Mesendoderm (in vitro differentiated cells): Measurements from ENCODE around the gene XRN1.
"Not testable (repeated sequence)": the region's sequence is repeated elsewhere in the genome, so short reads cannot be mapped to it uniquely, and the experiment has no call there.

Experiments used
- DNase-seq: peaks from one replicate; pipeline ENCODE4 v3.0.0; 2013
- H2AK5ac ChIP-seq: 2 replicates; pipeline ENCODE4 v1.6.1; 2013; ENCODE audit warnings: low read length, inconsistent platforms
- H2BK120ac ChIP-seq: 2 replicates; pipeline ENCODE4 v1.6.1; 2013; ENCODE audit warnings: low read depth, mild to moderate bottlenecking, low read length, moderate library complexity, mixed read lengths
- H2BK15ac ChIP-seq: replicated peaks from 2 replicates; pipeline ENCODE4 v1.6.1; 2013; ENCODE audit warnings: low read depth, mild to moderate bottlenecking, moderate library complexity
- H2BK5ac ChIP-seq: 2 replicates; pipeline ENCODE4 v1.6.1; 2013; ENCODE audit warnings: low read length, inconsistent platforms
- H3K18ac ChIP-seq: 2 replicates; pipeline ENCODE4 v1.6.1; 2013; ENCODE audit warnings: mild to moderate bottlenecking, low read length, mixed read lengths
- H3K23ac ChIP-seq: one replicate; pipeline ENCODE4 v1.6.1; 2013; ENCODE audit warnings: low read length
- H3K27ac ChIP-seq: 2 replicates; pipeline ENCODE4 v1.5.1; 2013; ENCODE audit warnings: low read depth, mild to moderate bottlenecking, inconsistent platforms, low read length, moderate library complexity
- H3K27me3 ChIP-seq: 2 replicates; pipeline ENCODE4 v1.6.1; 2013; ENCODE audit warnings: low read length, control low read depth, mild to moderate bottlenecking, inconsistent platforms; ENCODE audit not compliant: insufficient read depth, poor library complexity
- H3K36me3 ChIP-seq: 2 replicates; pipeline ENCODE4 v1.6.1; 2013; ENCODE audit warnings: low read length, inconsistent platforms; ENCODE audit not compliant: control insufficient read depth, insufficient read depth
- H3K4ac ChIP-seq: one replicate; pipeline ENCODE4 v1.6.1; 2013; ENCODE audit warnings: low read depth, mild to moderate bottlenecking, low read length, moderate library complexity
- H3K4me1 ChIP-seq: 2 replicates; pipeline ENCODE4 v1.6.1; 2013; ENCODE audit warnings: low read depth, low read length, inconsistent platforms; ENCODE audit not compliant: control insufficient read depth
- H3K4me2 ChIP-seq: 2 replicates; pipeline ENCODE4 v1.6.1; 2013; ENCODE audit warnings: low read length
- H3K4me3 ChIP-seq: 2 replicates; pipeline ENCODE4 v1.5.1; 2013; ENCODE audit warnings: mild to moderate bottlenecking, low read length
- H3K56ac ChIP-seq: one replicate; pipeline ENCODE4 v1.6.1; 2013; ENCODE audit warnings: low read length
- H3K79me1 ChIP-seq: 2 replicates; pipeline ENCODE4 v1.6.1; 2013; ENCODE audit warnings: low read length, inconsistent platforms
- H3K79me2 ChIP-seq: 2 replicates; pipeline ENCODE4 v1.6.1; 2013; ENCODE audit warnings: mild to moderate bottlenecking, low read length; ENCODE audit not compliant: control insufficient read depth, insufficient read depth
- H3K9ac ChIP-seq: 2 replicates; pipeline ENCODE4 v1.6.1; 2013; ENCODE audit warnings: low read length, inconsistent platforms
- H4K5ac ChIP-seq: one replicate; pipeline ENCODE4 v1.6.1; 2013; ENCODE audit warnings: low read length
- H4K8ac ChIP-seq: one replicate; pipeline ENCODE4 v1.6.1; 2013; ENCODE audit warnings: low read depth, mild to moderate bottlenecking, control low read depth, low read length, moderate library complexity
- WGBS: extraction: QIAGEN DNeasy Blood & Tissue Kit; methylation state at CpG from one replicate; pipeline ENCODE4 v1.1.7; 2013; ENCODE audit warnings: low lambda C conversion rate, missing lambda C conversion rate; ENCODE audit not compliant: insufficient coverage; ENCODE audit errors: extremely low coverage; 5-methylcytosine and 5-hydroxymethylcytosine counted together

The XRN1 gene

DNA sequence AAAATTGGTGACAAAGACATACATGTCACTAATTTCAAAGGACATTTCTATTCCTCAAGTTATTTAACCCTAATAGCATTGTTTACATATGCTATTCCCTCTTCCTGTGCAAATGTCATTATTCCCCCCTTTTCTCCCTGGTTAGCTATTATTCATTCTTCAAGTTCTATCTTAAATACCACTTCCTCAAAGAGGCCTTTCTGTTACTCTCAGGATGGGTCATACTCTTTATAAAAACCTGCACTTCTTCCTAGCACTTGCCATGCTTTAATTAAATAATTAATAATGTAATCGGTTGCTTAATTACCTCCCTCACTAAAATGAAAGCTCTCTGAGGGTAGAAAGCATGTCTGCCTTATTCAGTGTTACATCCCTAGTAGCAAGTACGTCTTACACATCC is 88.5 kb downstream of the XRN1 start:
- Histone ChIP-seq H3K56ac (no peak overlapping the region), H3K79me1 (no peaks in the 10 kb centered on the region), H3K4ac (no peak overlapping the region), H3K4me1 (peaks cover 4% of the 10 kb centered on the region), H4K5ac (no peak overlapping the region), H3K4me2 (no peak overlapping the region), H2BK5ac (no peak overlapping the region), H3K4me3 (no peak overlapping the region), H2AK5ac (no peak overlapping the region), H3K27me3 (no peaks in the 10 kb centered on the region), H4K8ac (no peak overlapping the region), H3K18ac (no peak overlapping the region), H3K23ac (no peak overlapping the region), H3K79me2 (no peaks in the 10 kb centered on the region), H2BK120ac (no peak overlapping the region), H2BK15ac (no peak overlapping the region), H3K27ac (no peak overlapping the region), H3K9ac (no peak overlapping the region), H3K36me3 (peaks cover 1% of the 10 kb centered on the region)
- no peak for DNase-seq
- WGBS = no CpG with 5 or more reads among the region's 2 CpGs

DNA sequence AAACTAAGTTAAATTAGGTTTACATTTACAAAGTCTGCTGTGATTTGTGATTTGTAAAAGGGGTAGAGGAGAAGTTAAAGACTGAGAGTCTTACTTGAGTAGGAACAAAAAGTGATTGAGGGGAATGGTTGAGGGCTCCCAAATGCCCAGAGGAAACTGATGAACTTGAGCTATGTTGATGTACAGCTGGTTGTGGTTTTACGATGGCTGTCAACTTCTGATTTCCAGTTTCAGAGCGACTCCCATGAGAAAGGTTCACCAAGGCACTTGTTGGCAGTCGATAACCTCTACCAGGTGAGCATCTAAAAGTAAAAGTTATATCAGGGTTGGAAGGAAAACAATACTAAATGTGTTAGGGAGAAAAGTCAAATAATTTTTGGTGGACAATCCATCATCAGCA is 91.0 kb downstream of the XRN1 start:
- no peak overlapping the region for H3K27ac ChIP-seq
- no peaks in the 10 kb centered on the region for H3K79me1 ChIP-seq
- H3K4me3 ChIP-seq = no peak overlapping the region
- H3K23ac ChIP-seq = no peak overlapping the region
- no peak overlapping the region for H3K9ac ChIP-seq
- H4K8ac ChIP-seq = no peak overlapping the region
- H3K4ac ChIP-seq = no peak overlapping the region
- WGBS = no CpG with 5 or more reads among the region's 3 CpGs
- no peaks in the 10 kb centered on the region for H3K27me3 ChIP-seq
- no peaks in the 10 kb centered on the region for H3K4me1 ChIP-seq
- no peak overlapping the region for H2BK120ac ChIP-seq
- peaks cover 1% of the 10 kb centered on the region for H3K36me3 ChIP-seq
- H3K79me2 ChIP-seq = no peaks in the 10 kb centered on the region
- no peak overlapping the region for H3K4me2 ChIP-seq
- no peak overlapping the region for H2AK5ac ChIP-seq
- no peak overlapping the region for H3K18ac ChIP-seq
- no peak overlapping the region for H2BK15ac ChIP-seq
- no peak for DNase-seq
- H4K5ac ChIP-seq = no peak overlapping the region
- no peak overlapping the region for H3K56ac ChIP-seq
- no peak overlapping the region for H2BK5ac ChIP-seq

DNA sequence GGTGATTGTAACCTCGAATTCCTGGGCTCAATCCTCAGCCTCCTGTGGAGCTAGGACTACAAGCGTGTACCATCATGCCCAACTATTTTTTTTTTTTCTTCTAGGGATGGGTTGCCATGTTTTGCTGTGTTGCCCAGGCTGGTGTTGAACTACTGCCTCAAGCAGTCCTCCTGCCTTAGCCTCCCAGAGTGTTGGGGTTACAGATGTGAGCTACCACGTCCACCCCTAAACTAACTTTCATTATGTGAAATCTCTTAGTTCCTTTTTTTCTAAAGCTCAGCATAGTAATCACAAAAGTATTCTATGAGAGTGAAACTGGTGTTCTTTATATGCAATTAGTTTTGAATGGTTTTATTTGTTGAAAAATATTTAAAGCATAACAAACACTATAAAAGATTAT is 92.1 kb downstream of the XRN1 start:
- Histone ChIP-seq H3K23ac (no peak overlapping the region), H3K4me3 (no peak overlapping the region), H2BK15ac (no peak overlapping the region), H3K18ac (no peak overlapping the region), H2AK5ac (no peak overlapping the region), H2BK5ac (no peak overlapping the region), H2BK120ac (no peak overlapping the region), H3K27me3 (no peaks in the 10 kb centered on the region), H3K36me3 (peaks cover 1% of the 10 kb centered on the region), H3K4me2 (no peak overlapping the region), H3K4ac (no peak overlapping the region), H4K8ac (no peak overlapping the region), H4K5ac (no peak overlapping the region), H3K79me1 (no peaks in the 10 kb centered on the region), H3K9ac (no peak overlapping the region), H3K4me1 (no peaks in the 10 kb centered on the region), H3K27ac (no peak overlapping the region), H3K56ac (no peak overlapping the region), H3K79me2 (no peaks in the 10 kb centered on the region)
- DNase-seq = no peak
- WGBS = no CpG with 5 or more reads among the region's 3 CpGs

DNA sequence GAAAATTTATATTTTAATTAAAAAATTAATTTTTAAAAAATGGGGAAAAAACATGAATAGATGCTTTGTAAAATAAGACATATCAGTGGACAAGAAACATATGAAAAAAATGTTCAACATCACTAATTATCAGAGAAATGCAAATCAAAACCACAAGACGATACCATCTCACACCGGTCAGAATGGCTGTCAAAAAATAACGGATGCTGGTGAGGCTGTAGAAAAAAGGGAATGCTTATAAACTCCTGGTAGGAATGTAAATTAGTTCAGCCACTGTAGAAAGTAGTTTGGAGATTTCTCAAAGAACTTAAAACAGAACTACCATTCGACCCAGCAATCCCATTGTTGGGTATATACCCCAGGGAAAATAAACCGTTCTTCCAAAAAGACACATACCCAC is 93.8 kb downstream of the XRN1 start:
- H2AK5ac ChIP-seq = no peak overlapping the region
- no peak overlapping the region for H2BK5ac ChIP-seq
- H4K8ac ChIP-seq = no peak overlapping the region
- no peaks in the 10 kb centered on the region for H3K4me1 ChIP-seq
- peaks cover 1% of the 10 kb centered on the region for H3K36me3 ChIP-seq
- no peak overlapping the region for H2BK15ac ChIP-seq
- H3K79me1 ChIP-seq = no peaks in the 10 kb centered on the region
- no peak overlapping the region for H3K4me2 ChIP-seq
- no peak overlapping the region for H3K18ac ChIP-seq
- H3K27me3 ChIP-seq = no peaks in the 10 kb centered on the region
- H4K5ac ChIP-seq = no peak overlapping the region
- H2BK120ac ChIP-seq = no peak overlapping the region
- no peak overlapping the region for H3K27ac ChIP-seq
- H3K4me3 ChIP-seq = no peak overlapping the region
- no peak overlapping the region for H3K4ac ChIP-seq
- H3K79me2 ChIP-seq = no peaks in the 10 kb centered on the region
- no peak overlapping the region for H3K23ac ChIP-seq
- no peak overlapping the region for H3K56ac ChIP-seq
- WGBS = no CpG with 5 or more reads among the region's 5 CpGs
- no peak overlapping the region for H3K9ac ChIP-seq
- DNase-seq = no peak

DNA sequence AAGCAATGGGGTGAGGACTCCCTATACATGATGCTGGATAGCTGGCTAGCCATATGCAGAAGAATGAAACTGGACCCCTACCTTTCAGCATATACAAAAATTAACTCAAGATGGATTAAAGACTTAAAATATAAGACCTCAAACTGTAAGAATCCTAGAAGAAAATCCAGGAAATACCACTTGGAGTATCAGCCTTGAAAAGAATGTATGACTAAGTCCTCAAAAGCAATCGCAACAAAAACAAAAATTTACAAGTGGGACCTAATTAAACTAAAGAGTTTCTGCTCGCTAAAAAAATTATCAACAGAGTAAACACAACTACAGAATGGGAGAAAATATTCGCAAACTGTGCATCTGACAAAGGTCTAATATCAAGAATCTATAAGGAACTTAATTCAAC is 94.3 kb downstream of the XRN1 start:
- H3K4ac ChIP-seq = no peak overlapping the region
- H3K79me1 ChIP-seq = no peaks in the 10 kb centered on the region
- H2BK120ac ChIP-seq = no peak overlapping the region
- no CpG with 5 or more reads among the region's 3 CpGs for WGBS
- no peak overlapping the region for H3K18ac ChIP-seq
- no peak overlapping the region for H3K9ac ChIP-seq
- no peak overlapping the region for H4K8ac ChIP-seq
- H3K27ac ChIP-seq = no peak overlapping the region
- no peak overlapping the region for H4K5ac ChIP-seq
- H3K79me2 ChIP-seq = no peaks in the 10 kb centered on the region
- DNase-seq = no peak
- H3K4me3 ChIP-seq = no peak overlapping the region
- peaks cover 1% of the 10 kb centered on the region for H3K36me3 ChIP-seq
- no peak overlapping the region for H3K23ac ChIP-seq
- H2AK5ac ChIP-seq = no peak overlapping the region
- no peak overlapping the region for H2BK15ac ChIP-seq
- H3K4me2 ChIP-seq = no peak overlapping the region
- no peaks in the 10 kb centered on the region for H3K27me3 ChIP-seq
- no peak overlapping the region for H3K56ac ChIP-seq
- no peak overlapping the region for H2BK5ac ChIP-seq
- no peaks in the 10 kb centered on the region for H3K4me1 ChIP-seq

DNA sequence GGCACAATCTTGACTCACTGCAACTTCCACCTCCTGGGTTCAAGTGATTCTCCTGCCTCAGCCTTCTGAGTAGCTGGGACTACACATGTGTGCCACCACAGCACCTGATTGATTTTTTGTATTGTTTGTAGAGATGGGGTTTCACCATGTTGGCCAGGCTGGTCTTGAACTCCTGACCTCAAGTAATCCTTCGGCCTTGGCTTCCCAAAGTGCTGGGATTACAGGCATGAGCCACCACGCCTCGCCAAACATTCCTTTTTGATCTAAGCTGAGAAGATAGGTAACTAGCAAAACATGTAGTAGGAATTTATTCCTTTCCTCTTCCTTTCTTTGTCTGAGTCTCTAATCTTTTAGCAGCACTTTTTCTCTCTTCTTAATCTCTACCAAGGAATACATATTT is 95.1 kb downstream of the XRN1 start:
- H3K36me3 ChIP-seq, DNase-seq, H4K8ac ChIP-seq, H3K4me1 ChIP-seq, H3K56ac ChIP-seq, H3K4ac ChIP-seq, H4K5ac ChIP-seq, H3K4me3 ChIP-seq, H2BK5ac ChIP-seq, H2AK5ac ChIP-seq, H2BK120ac ChIP-seq, H2BK15ac ChIP-seq, H3K79me1 ChIP-seq, H3K4me2 ChIP-seq, H3K79me2 ChIP-seq, H3K27ac ChIP-seq, H3K27me3 ChIP-seq, H3K23ac ChIP-seq, H3K9ac ChIP-seq, H3K18ac ChIP-seq: not testable (repeated sequence)
- WGBS = no CpG with 5 or more reads among the region's 3 CpGs
